HepG2 (cell line): ENCODE data around the gene FN1.

Experiments
- CBX5 ChIP-seq: sonication (generic); formaldehyde crosslinking; IDR thresholded peaks from 2 replicates; pipeline ENCODE4 v1.4.0; 2020; ENCODE audit warnings: missing genetic modification reagents, borderline replicate concordance
- ESRRA ChIP-seq: sonication (generic); formaldehyde crosslinking; IDR thresholded peaks from 2 replicates; pipeline ENCODE4 v1.5.1; 2020; ENCODE audit warnings: mild to moderate bottlenecking, low read depth, missing genetic modification reagents
- MAZ ChIP-seq, 2 experiments: sonication (generic) in 1 of 2; formaldehyde crosslinking in 1 of 2; IDR thresholded peaks; 2 replicates each; pipeline versions ENCODE4 v1.5.0 to v1.6.1; 2012 to 2020; ENCODE audit warnings: low read depth in 2 of 2, mild to moderate bottlenecking in 2 of 2, borderline replicate concordance in 1 of 2, improper control_type of control experiment in 1 of 2, low read length in 1 of 2, missing genetic modification reagents in 1 of 2, moderate library complexity in 1 of 2
- PLRG1 ChIP-seq: fragments of 450-650 bp; conservative IDR thresholded peaks from 2 replicates; pipeline ENCODE4 v1.6.1; 2016
- SP2 ChIP-seq: sonication (generic); formaldehyde crosslinking; IDR thresholded peaks from 2 replicates; pipeline ENCODE4 v1.5.1; 2020; ENCODE audit warnings: mild to moderate bottlenecking, missing genetic modification reagents
- ZNF138 ChIP-seq: sonication (generic); formaldehyde crosslinking; IDR thresholded peaks from 2 replicates; pipeline ENCODE4 v1.5.0; 2020; ENCODE audit warnings: mild to moderate bottlenecking, low read depth, missing genetic modification reagents

DNA sequence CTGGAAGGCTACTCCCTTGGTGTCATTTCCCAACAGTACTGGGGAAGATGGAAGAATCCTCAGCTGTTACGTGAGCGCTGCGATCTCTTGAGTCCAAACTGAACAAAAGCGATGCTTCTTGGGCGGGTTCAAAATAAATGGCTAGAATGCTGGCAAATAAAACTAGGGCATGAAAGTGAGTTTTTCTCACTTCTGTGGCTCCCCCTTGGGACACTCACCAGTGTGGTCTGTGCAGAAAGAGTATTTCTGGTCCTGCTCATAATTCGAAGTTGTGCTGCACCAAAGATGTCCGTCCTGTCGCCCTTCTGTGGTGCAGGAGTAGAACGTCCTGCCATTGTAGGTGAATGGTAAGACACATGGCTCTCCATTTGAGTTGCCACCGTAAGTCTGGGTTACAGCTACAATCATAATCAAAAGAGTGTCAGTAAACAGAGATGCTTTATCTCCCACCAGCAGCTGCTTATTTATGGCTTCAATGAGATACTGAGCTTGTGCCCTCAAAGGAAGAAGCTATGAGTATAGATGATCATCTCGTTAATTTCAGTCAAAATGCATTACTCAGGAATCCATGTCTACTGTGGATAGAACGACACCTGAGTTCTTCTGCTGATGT, 11.8 kb downstream of the FN1 start:
- TF ChIP-seq PLRG1 (no peak), MAZ (IDR thresholded peaks at IDR 0.05; ENCODE audit: borderline replicate concordance, low read depth, low read length) (no peak), MAZ (CRISPR knock-in tag; IDR thresholded peaks at IDR 0.05; ENCODE audit: low read depth) (no peak), CBX5 (no peak; the same call in 1 of the 2 replicates), ZNF138 (CRISPR knock-in tag) (no peak), ESRRA (CRISPR knock-in tag) (no peak), SP2 (CRISPR knock-in tag) (no peak)
